ENCODE results near the gene SLAIN1.

- TF ChIP-seq CTCF (IDR thresholded peaks at IDR 0.05) (no peak), POLR2A (IDR thresholded peaks at IDR 0.05) (no peak)
Measured at GRCh38 chr13:77806518-77806917, 109.0 kb downstream of the SLAIN1 start.

All from body of pancreas (tissue), 4 donors.